Activated CD8-positive, alpha-beta T cell treated with anti-CD3 and anti-CD28 coated beads for 36 hours (primary cell): ENCODE measurements around the gene ARPC1B. TPM values are rescaled to one million over a fixed set of nuclear protein-coding genes. Genes with fewer than 3 reads are reported as not detected.

Source experiments
- ATAC-seq: fragments of 200-7000 bp; cut with Tn5 transposase; one replicate; pipeline ENCODE4 v1.10.0; 2021; ENCODE audit warnings: mild to moderate bottlenecking, moderate library complexity
- CTCF ChIA-PET: fragments of 350-600 bp; sonication (Branson Sonifier 250); formaldehyde crosslinking; loops from one replicate; lab custom pipeline; 2021; ENCODE audit warnings: antibody characterized with exemption; lab: Charles Lee
- POLR2A ChIA-PET: fragments of 350-600 bp; sonication (Branson Sonifier 250); formaldehyde crosslinking; loops from one replicate; lab custom pipeline; 2021; ENCODE audit warnings: antibody characterized with exemption; lab: Charles Lee
- DNase-seq: peaks from one replicate; pipeline ENCODE4 v3.0.0-alpha.2; 2020
- H3K27ac Mint-ChIP-seq: one replicate; pipeline ENCODE4 v1.8.0; 2021; ENCODE audit warnings: mild to moderate bottlenecking, mixed read lengths
- H3K27me3 Mint-ChIP-seq: one replicate; pipeline ENCODE4 v1.8.0; 2021; ENCODE audit warnings: mixed read lengths
- H3K36me3 Mint-ChIP-seq: one replicate; pipeline ENCODE4 v1.8.0; 2021; ENCODE audit warnings: low read depth, mixed read lengths
- H3K4me1 Mint-ChIP-seq: one replicate; pipeline ENCODE4 v1.8.0; 2021; ENCODE audit warnings: low read depth, mixed read lengths
- H3K4me3 Mint-ChIP-seq: one replicate; pipeline ENCODE4 v1.8.0; 2021; ENCODE audit warnings: mild to moderate bottlenecking, moderate library complexity, mixed read lengths
- H3K9me3 Mint-ChIP-seq: one replicate; pipeline ENCODE4 v1.8.0; 2021; ENCODE audit warnings: mixed read lengths
- intact Hi-C: fragments of 100-400 bp; cut with micrococcal nuclease; formaldehyde crosslinking; loops from one replicate; pipeline ENCODE4 v1.10.0; 2022
- total RNA-seq, 2 experiments: library from RNA; stranded (reverse); gene quantifications; one replicate each; pipeline ENCODE4 v1.2.3, GENCODE V29; 2021
- TF ChIP-seq, protein P1 (sequence below): fragments of 200-600 bp; IDR thresholded peaks from one replicate; pipeline ENCODE4 v1.8.0; 2022; ENCODE audit warnings: antibody characterized with exemption, mild to moderate bottlenecking

ARPC1B gene
- total RNA-seq, 2 experiments from 2014 or later = 304 to 307 TPM

DNA sequence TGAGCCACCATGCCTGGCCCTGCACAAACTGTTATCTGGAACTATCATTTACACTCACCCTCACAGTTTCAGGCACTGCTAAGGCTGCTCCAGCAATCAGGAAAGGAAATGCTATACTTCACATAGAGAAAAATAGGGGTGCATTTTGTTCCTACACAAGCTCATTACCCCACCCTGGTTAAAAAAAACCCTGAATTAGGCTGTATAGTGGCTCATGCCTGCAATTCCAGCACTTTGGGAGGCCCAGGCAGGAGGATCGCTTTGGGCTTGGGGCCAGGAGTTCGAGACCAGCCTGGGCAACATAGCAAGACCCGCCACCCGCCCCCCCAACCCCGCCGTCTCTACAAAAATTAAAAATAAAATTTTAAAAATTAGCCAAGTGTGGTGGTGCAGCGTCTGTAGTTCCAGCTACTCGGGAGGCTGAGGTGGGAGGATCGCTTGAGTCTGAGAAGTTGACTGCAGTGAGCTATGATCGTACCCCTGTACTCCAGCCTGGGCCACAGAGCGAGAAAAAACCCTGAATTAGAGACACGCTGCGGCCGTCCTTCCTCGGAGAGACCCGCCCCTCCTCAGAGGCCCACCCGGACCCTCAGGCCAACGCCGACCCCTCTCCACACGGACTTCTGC, 63.5 kb downstream of the ARPC1B start:
- ChIA-PET POLR2A (interaction anchor here (0.7 to 3.4 kb wide), 7 partner anchors 9 to 128 kb away, joined by 3 to 20 read pairs (median 3); partner anchors contain the start of genes BUD31 and PDAP1), CTCF (interaction anchor here (1.0 kb wide), 1 partner anchor 23 kb away, joined by 4 read pairs; no protein-coding TSS in a partner anchor)
- TF ChIP-seq, protein P1, sequence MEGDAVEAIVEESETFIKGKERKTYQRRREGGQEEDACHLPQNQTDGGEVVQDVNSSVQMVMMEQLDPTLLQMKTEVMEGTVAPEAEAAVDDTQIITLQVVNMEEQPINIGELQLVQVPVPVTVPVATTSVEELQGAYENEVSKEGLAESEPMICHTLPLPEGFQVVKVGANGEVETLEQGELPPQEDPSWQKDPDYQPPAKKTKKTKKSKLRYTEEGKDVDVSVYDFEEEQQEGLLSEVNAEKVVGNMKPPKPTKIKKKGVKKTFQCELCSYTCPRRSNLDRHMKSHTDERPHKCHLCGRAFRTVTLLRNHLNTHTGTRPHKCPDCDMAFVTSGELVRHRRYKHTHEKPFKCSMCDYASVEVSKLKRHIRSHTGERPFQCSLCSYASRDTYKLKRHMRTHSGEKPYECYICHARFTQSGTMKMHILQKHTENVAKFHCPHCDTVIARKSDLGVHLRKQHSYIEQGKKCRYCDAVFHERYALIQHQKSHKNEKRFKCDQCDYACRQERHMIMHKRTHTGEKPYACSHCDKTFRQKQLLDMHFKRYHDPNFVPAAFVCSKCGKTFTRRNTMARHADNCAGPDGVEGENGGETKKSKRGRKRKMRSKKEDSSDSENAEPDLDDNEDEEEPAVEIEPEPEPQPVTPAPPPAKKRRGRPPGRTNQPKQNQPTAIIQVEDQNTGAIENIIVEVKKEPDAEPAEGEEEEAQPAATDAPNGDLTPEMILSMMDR = no peak
- Mint-ChIP-seq H3K9me3 (no peaks in the 10 kb centered on the region), H3K36me3 (peaks cover 27% of the 10 kb centered on the region), H3K4me1 (peaks cover 24% of the 10 kb centered on the region), H3K4me3 (peak overlapping the region; percentile 97), H3K27ac (peak overlapping the region; percentile 97), H3K27me3 (no peaks in the 10 kb centered on the region)
- intact Hi-C loops = no loop called here
- DNase-seq (no peak), ATAC-seq (peak; percentile 22)

DNA sequence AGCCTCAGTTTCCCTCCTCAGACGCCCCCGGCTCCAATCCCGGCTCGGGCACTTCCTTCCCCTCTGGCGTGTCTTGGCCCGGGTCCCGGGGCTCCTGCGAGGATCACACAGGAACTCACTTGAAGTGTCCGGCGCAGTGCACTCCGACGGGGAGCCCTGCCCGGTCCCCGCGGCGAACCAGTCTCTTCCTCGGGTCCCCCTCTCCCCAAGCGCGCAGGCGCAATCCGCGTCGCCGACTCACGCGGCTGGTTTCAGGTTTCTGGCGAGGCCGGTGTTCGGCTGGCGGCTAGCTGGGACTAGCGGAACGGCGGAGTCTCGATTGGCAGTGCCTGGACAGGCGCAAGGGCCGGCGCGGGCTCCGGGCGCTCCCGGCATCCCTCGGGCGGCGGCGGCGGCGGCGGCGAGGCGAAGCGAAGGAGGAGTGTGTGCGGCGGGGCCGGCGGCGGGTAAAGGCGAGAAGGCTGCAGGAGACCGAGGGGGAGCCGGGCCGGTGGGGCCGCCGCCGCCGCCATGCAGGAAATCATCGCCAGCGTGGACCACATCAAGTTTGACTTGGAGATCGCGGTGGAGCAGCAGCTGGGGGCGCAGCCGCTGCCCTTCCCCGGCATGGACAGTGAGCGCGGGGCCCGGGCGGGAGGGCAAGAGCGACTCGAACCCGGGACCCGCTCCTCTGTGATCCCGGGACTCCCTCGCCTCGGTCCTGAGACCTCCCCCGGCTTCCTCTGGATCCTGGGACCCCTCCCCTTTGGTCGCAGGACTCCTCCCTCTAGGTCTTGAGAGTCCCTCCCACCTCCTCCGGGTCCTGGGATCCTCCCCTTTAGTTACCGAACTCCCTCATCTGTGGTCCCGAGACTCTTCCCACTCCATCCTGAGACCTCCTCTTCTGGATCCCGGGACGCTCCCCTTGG, 64.3 kb downstream of the ARPC1B start, which contains the start of the genes CPSF4 and PTCD1:
Gene CPSF4, plus strand, starts transcription at position 371 of the 908 bp plus-strand sequence. Its CDS starts 140 bp downstream, at position 511.
Gene PTCD1, minus strand, starts transcription at position 226 of the 908 bp plus-strand sequence. CDS start 3,556 bp downstream, outside the sequence.
- ATAC-seq (peak; percentile 93), DNase-seq (peak; percentile 94)
- peaks cover 26% of the 10 kb centered on the region for H3K4me1 Mint-ChIP-seq
- intact Hi-C loops = no loop called here
- no peaks in the 10 kb centered on the region for H3K27me3 Mint-ChIP-seq
- H3K4me3 Mint-ChIP-seq = peak within 1 kb of the TSS; percentile 97
- TF ChIP-seq, protein P1 = no peak
- ChIA-PET CTCF (interaction anchor here (1.0 kb wide), 1 partner anchor 23 kb away, joined by 4 read pairs; no protein-coding TSS in a partner anchor), POLR2A (interaction anchor here (0.7 to 3.4 kb wide), 8 partner anchors 14 to 128 kb away, joined by 3 to 20 read pairs (median 4); partner anchors contain the start of genes ATP5MF, BUD31 and PDAP1)
- H3K36me3 Mint-ChIP-seq = peaks cover 27% of the 10 kb centered on the region
- peak within 1 kb of the TSS; percentile 97 for H3K27ac Mint-ChIP-seq
- no peaks in the 10 kb centered on the region for H3K9me3 Mint-ChIP-seq

DNA sequence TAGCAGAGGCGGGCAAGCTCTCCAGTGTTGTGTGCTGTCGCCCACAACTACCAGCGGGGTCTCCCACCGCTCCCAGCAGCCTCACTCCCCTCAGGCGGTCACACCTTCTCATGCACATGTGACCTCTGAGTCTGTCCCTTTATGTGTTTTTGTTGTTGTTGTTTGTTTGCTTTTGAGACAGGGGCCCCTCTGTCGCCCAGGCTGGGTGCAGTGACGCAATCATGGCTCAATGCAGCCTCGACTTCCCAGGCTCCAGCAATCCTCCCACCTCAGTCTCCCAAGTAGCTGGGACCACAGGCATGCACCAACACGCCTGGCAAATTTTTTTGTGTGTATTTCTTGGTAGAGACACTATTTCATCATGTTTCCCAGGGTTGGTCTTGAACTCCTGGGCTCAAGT, 65.7 kb downstream of the ARPC1B start:
- no peaks in the 10 kb centered on the region for H3K9me3 Mint-ChIP-seq
- ATAC-seq = no peak
- no peak for DNase-seq
- ChIA-PET POLR2A (interaction anchor here (0.7 to 3.4 kb wide), 5 partner anchors 9 to 46 kb away, joined by 3 to 20 read pairs (median 3); partner anchors contain the start of genes ATP5MF, BUD31 and PDAP1), CTCF (no interaction called here)
- peak overlapping the region; percentile 13 for H3K27ac Mint-ChIP-seq
- TF ChIP-seq, protein P1 = no peak
- H3K4me1 Mint-ChIP-seq = peaks cover 28% of the 10 kb centered on the region
- H3K36me3 Mint-ChIP-seq = peaks cover 37% of the 10 kb centered on the region
- intact Hi-C loops = no loop called here
- H3K27me3 Mint-ChIP-seq = no peaks in the 10 kb centered on the region
- H3K4me3 Mint-ChIP-seq = peak overlapping the region; percentile 97

Other genes starting within 250 kb of the ARPC1B start
- 1 to 10 TPM; 8.3 to 9.4 TPM for gene SMURF1, start 230.6 kb upstream of the ARPC1B start, total RNA-seq
- gene KPNA7, start 166.6 kb upstream of the ARPC1B start, total RNA-seq = under 1 TPM in 1 of 2 experiments, not detected in 1; 0.16 TPM
- gene MYH16, start 101.9 kb upstream of the ARPC1B start, total RNA-seq = not detected
- gene ARPC1A, start 48.8 kb upstream of the ARPC1B start, total RNA-seq = 10 to 100 TPM; 45.4 to 45.8 TPM
- gene PDAP1, start 33.9 kb downstream of the ARPC1B start, total RNA-seq = 100 to 1,000 TPM; 160 TPM
- gene BUD31, start 34.2 kb downstream of the ARPC1B start, total RNA-seq = 100 to 1,000 TPM; 118 to 124 TPM
- gene PTCD1, start 64.1 kb downstream of the ARPC1B start, total RNA-seq = 1 to 10 TPM; 7.2 to 8.2 TPM
- 10 to 100 TPM; 62.3 to 64.6 TPM for gene CPSF4, start 64.2 kb downstream of the ARPC1B start, total RNA-seq
- gene ATP5MF, start 91.4 kb downstream of the ARPC1B start, total RNA-seq = 100 to 1,000 TPM; 416 to 417 TPM
- gene ZNF789, start 98.2 kb downstream of the ARPC1B start, total RNA-seq = 10 to 100 TPM; 18.8 to 19.1 TPM
- 10 to 100 TPM; 25.9 to 28.0 TPM for gene ZNF394, start 125.6 kb downstream of the ARPC1B start, total RNA-seq
- 1 to 10 TPM; 7.6 to 7.9 TPM for gene ZKSCAN5, start 129.9 kb downstream of the ARPC1B start, total RNA-seq
- gene FAM200A, start 177.4 kb downstream of the ARPC1B start, total RNA-seq = 1 to 10 TPM; 4.8 to 4.9 TPM
- gene ZNF655, start 183.9 kb downstream of the ARPC1B start, total RNA-seq = 10 to 100 TPM; 63.0 to 65.2 TPM
- gene TMEM225B, start 223.5 kb downstream of the ARPC1B start, total RNA-seq = 1 to 10 TPM in 1 of 2 experiments, under 1 TPM in 1; 0.92 to 2.2 TPM
- 10 to 100 TPM; 31.8 to 35.8 TPM for gene ZSCAN25, start 242.2 kb downstream of the ARPC1B start, total RNA-seq